ENCODE results near the gene RASGRF1.

The RASGRF1 gene

DNA sequence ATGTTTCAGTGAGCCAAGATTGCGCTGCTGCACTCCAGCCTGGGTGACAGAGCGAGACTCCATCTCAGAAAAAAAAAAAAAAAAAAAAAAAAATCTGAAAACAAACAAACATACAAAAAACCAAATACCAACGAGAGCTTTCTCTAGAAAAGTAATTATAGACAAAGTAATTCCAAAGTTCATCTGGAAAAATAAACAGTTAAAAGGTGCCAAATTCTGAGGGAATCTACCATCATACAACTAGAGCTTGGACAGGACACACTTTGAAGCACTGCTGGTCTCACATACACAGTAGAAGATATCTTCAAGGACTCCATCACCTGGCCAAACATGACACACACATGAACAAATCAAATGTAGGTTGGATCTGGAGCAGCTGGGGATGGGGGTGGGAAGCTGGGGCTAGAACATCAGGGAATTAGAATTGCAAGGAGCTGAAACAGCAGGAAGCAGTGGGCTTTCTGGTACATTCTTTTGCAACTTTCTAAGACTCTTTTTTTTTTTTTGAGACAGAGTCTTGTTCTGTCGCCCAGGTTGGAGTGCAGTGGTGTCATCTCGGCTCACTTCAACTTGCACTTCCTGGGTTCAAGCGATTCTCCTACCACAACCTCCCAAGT is 104.6 kb downstream of the RASGRF1 start:
- POLR2A ChIA-PET (ENCODE audit: low non-redundant PET) = interaction anchor here (0.6 kb wide), 1 partner anchor 35 kb away, joined by 3 read pairs; no protein-coding TSS in a partner anchor
- H3K27ac ChIP-seq = no peak overlapping the region
- TF ChIP-seq CTCF (conservative IDR thresholded peaks at IDR 0.05; ENCODE audit: low read depth) = no peak
- DNase-seq (ENCODE audit: low spot score) = no peak
- CTCF ChIA-PET = interaction anchor here (0.6 kb wide), 1 partner anchor 111 kb away, joined by 3 read pairs; no protein-coding TSS in a partner anchor

DNA sequence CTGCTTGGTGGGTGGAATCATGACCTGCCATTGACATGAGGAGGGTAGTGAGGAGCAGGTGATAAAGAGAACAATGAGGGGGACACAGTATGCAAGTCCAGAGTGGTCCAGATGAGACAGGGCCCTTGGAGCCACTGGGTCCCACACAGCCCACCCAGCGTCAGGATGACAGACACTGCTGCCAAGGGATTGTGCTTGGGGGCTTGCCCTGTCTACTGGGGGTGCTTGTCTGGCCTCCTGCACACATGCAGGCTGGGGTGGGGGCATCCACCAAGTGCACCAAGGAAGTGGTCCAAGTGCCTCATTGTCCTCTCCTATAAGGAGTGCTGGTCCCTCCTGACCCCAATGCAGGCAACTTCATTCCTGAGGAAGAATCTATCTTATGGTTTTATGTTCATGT is 106.5 kb downstream of the RASGRF1 start:
- TF ChIP-seq CTCF (conservative IDR thresholded peaks at IDR 0.05; ENCODE audit: low read depth) = no peak
- CTCF ChIA-PET = no interaction called here
- POLR2A ChIA-PET (ENCODE audit: low non-redundant PET) = no interaction called here

GRCh38 chr15:78983146-78983918 is 107.2 kb downstream of the RASGRF1 start:
- DNase-seq (ENCODE audit: low spot score) = no peak
- no peak for TF ChIP-seq CTCF (conservative IDR thresholded peaks at IDR 0.05; ENCODE audit: low read depth)
- ChIA-PET CTCF (no interaction called here), POLR2A (ENCODE audit: low non-redundant PET) (no interaction called here)
- H3K27ac ChIP-seq = no peak overlapping the region

More for the DNA sequence above, 106.5 kb downstream of the RASGRF1 start:
- no peak for DNase-seq (ENCODE audit: low spot score)
- H3K27ac ChIP-seq = no peak overlapping the region

DNA sequence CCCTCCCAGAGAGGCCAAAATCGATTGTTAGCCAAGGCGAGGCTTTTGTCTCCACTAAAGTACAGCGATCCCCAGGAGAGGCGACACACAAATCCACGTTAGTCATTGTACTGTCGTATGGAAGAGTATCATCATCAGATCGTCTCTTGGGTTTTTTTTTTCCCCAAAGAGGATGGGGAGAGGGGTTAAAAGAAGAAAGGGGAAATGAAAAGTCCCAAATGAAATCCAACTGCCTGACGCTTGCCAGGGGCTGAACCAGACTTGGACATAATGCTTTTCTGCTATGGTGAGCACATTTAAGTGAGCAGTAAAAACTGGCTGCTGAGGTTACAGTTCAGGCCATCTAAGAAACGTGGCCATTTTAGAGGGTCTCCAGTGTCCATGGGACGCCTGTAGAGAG is 107.8 kb downstream of the RASGRF1 start:
- POLR2A ChIA-PET (ENCODE audit: low non-redundant PET) = no interaction called here
- H3K27ac ChIP-seq = no peak overlapping the region
- CTCF ChIA-PET = no interaction called here
- TF ChIP-seq CTCF (conservative IDR thresholded peaks at IDR 0.05; ENCODE audit: low read depth) = no peak
- no peak for DNase-seq (ENCODE audit: low spot score)

- ChIA-PET CTCF (interaction anchor here (0.6 to 0.7 kb wide), 2 partner anchors 109 to 1283 kb away, joined by 3 read pairs; no protein-coding TSS in a partner anchor), POLR2A (ENCODE audit: low non-redundant PET) (no interaction called here)
- no peak for TF ChIP-seq CTCF (conservative IDR thresholded peaks at IDR 0.05; ENCODE audit: low read depth)
- H3K27ac ChIP-seq = no peak overlapping the region
- no peak for DNase-seq (ENCODE audit: low spot score)
Measured at GRCh38 chr15:78981532-78982313, 108.9 kb downstream of the RASGRF1 start.
